HT1080 (cell line): ENCODE results near the gene C7. TPM values are rescaled to one million over a fixed set of nuclear protein-coding genes. Genes with fewer than 3 reads are reported as not detected.
"Not testable (repeated sequence)": the region's sequence is repeated elsewhere in the genome, so short reads cannot be mapped to it uniquely, and the experiment has no call there.

Experiments used
- DNase-seq: peaks from one replicate; pipeline ENCODE4 v3.0.0-alpha.2; 2015; ENCODE audit warnings: low read depth
- small RNA-seq: library from RNA; depleted of rRNA; stranded (forward); fragments of <200 nt; gene quantifications from one replicate; pipeline ENCODE3, GENCODE V24; 2014
- total RNA-seq: library from RNA; depleted of rRNA; stranded (reverse); fragments of >200 nt; shearing (Covaris generic); gene quantifications from 2 replicates; pipeline ENCODE4 v1.2.3, GENCODE V29; 2014; rRNA removed

The C7 gene
- total RNA-seq, 1 experiment from 2014 or later = not detected

- peak; percentile 11 for DNase-seq
Measured at GRCh38 chr5:40988746-40989510, 79.6 kb downstream of the C7 start.

- DNase-seq = no peak
Measured at GRCh38 chr5:40991168-40991980, 82.1 kb downstream of the C7 start.

GRCh38 chr5:40991981-40992559, 82.8 kb downstream of the C7 start:
- DNase-seq = no peak

- no peak for DNase-seq
Measured at GRCh38 chr5:40995801-40996586, 86.7 kb downstream of the C7 start.

- DNase-seq = no peak
Measured at GRCh38 chr5:40999142-40999541, 89.8 kb downstream of the C7 start.

GRCh38 chr5:40999966-41000365, 90.7 kb downstream of the C7 start:
- DNase-seq = no peak

GRCh38 chr5:41003670-41004376, 94.5 kb downstream of the C7 start:
- no peak for DNase-seq

GRCh38 chr5:41004931-41005330, 95.6 kb downstream of the C7 start:
- DNase-seq = no peak

GRCh38 chr5:41009232-41009631, 99.9 kb downstream of the C7 start:
- DNase-seq = peak; percentile 86

- DNase-seq = no peak
Measured at GRCh38 chr5:41010572-41010971, 101.3 kb downstream of the C7 start.

- no peak for DNase-seq
Measured at GRCh38 chr5:41012318-41012717, 103.0 kb downstream of the C7 start.

- DNase-seq = not testable (repeated sequence)
Measured at GRCh38 chr5:41022600-41022999, 113.3 kb downstream of the C7 start.

Small RNA genes within 50 kb of the gene (small RNA-seq; reads per million reads assigned to genes)
- gene AC114967.1 = not detected
- gene RNU7-161P = not detected

Other genes with a start within 250 kb of the C7 start
- 4.8 and 9.2 TPM in 2 replicates for gene PTGER4, start 229.6 kb upstream of the C7 start, total RNA-seq
- 5.8 and 8.4 TPM in 2 replicates for gene TTC33, start 153.5 kb upstream of the C7 start, total RNA-seq
- gene PRKAA1, start 111.1 kb upstream of the C7 start, total RNA-seq = 58.3 and 63.8 TPM in 2 replicates
- gene RPL37, start 74.3 kb upstream of the C7 start, total RNA-seq = 2,054 and 2,634 TPM in 2 replicates
- 2.1 and 2.3 TPM in 2 replicates for gene CARD6, start 68.1 kb upstream of the C7 start, total RNA-seq
- 0.08 TPM in 1 of 2 replicates, not detected in the other for gene MROH2B, start 161.8 kb downstream of the C7 start, total RNA-seq